CD4-positive, alpha-beta memory T cell (primary cell): ENCODE results near the gene C6orf120. TPM values are rescaled to one million over a fixed set of nuclear protein-coding genes. Genes with fewer than 3 reads are reported as not detected.
A peak's percentile ranks its signal among the peaks of the same experiment; 100 is the strongest.

Experiments used
- CTCF ChIA-PET: fragments of 350-600 bp; sonication (Branson Sonifier 250); formaldehyde crosslinking; loops from one replicate; lab custom pipeline; 2021; ENCODE audit warnings: inconsistent platforms; ENCODE audit not compliant: partially characterized antibody; lab: Charles Lee
- POLR2A ChIA-PET: fragments of 350-600 bp; sonication (Branson Sonifier 250); formaldehyde crosslinking; loops from one replicate; lab custom pipeline; 2021; ENCODE audit not compliant: partially characterized antibody; lab: Charles Lee
- DNase-seq, 5 donors: peaks; one replicate each; pipeline versions ENCODE4 v3.0.0 to v3.0.0-alpha.2; 2020 to 2022; ENCODE audit warnings: mixed read lengths in 1 of 5
- H3K27ac ChIP-seq: one replicate; pipeline ENCODE4 v1.7.0; 2013; ENCODE audit warnings: low read depth, low read length
- H3K27me3 ChIP-seq: 2 replicates; pipeline ENCODE4 v1.7.0; 2013; ENCODE audit warnings: mild to moderate bottlenecking, low read length, moderate library complexity; ENCODE audit not compliant: insufficient read depth
- H3K36me3 ChIP-seq: 2 replicates; pipeline ENCODE4 v1.7.0; 2013; ENCODE audit warnings: mild to moderate bottlenecking, low read length, moderate library complexity; ENCODE audit not compliant: insufficient read depth
- H3K4me1 ChIP-seq: 2 replicates; pipeline ENCODE4 v1.7.0; 2013; ENCODE audit warnings: mild to moderate bottlenecking, low read length, moderate library complexity; ENCODE audit not compliant: insufficient read depth
- H3K4me3 ChIP-seq, 2 donors: one replicate each; pipeline ENCODE4 v1.7.0; 2013; ENCODE audit warnings: low read length in 2 of 2, mild to moderate bottlenecking in 1 of 2
- H3K9me3 ChIP-seq, 2 donors: one replicate each; pipeline ENCODE4 v1.7.0; 2013; ENCODE audit warnings: low read length in 2 of 2, control low read depth in 1 of 2; ENCODE audit not compliant: control insufficient read depth in 1 of 2
- H3K27ac Mint-ChIP-seq, 7 donors: one replicate each; pipeline ENCODE4 v1.8.0; 2020 to 2021; ENCODE audit warnings: mixed read lengths in 7 of 7, mild to moderate bottlenecking in 6 of 7, inconsistent platforms in 3 of 7, moderate library complexity in 3 of 7
- H3K27me3 Mint-ChIP-seq, 2 donors: one replicate each; pipeline ENCODE4 v1.8.0; 2020 to 2021; ENCODE audit warnings: mixed read lengths in 2 of 2
- H3K36me3 Mint-ChIP-seq, 2 donors: one replicate each; pipeline ENCODE4 v1.8.0; 2020 to 2021; ENCODE audit warnings: mixed read lengths in 2 of 2, inconsistent platforms in 1 of 2, mild to moderate bottlenecking in 1 of 2
- H3K4me1 Mint-ChIP-seq, 4 donors: one replicate each; pipeline ENCODE4 v1.8.0; 2020 to 2021; ENCODE audit warnings: mixed read lengths in 4 of 4, mild to moderate bottlenecking in 1 of 4
- H3K4me3 Mint-ChIP-seq, 8 donors: one replicate each; pipeline ENCODE4 v1.8.0; 2020 to 2021; ENCODE audit warnings: mixed read lengths in 8 of 8, mild to moderate bottlenecking in 7 of 8, moderate library complexity in 6 of 8, inconsistent platforms in 3 of 8
- H3K9me3 Mint-ChIP-seq, 8 donors: one replicate each; pipeline ENCODE4 v1.8.0; 2020 to 2021; ENCODE audit warnings: mixed read lengths in 8 of 8, mild to moderate bottlenecking in 5 of 8, inconsistent platforms in 3 of 8, moderate library complexity in 1 of 8
- intact Hi-C: fragments of 100-400 bp; cut with micrococcal nuclease; formaldehyde crosslinking; loops from one replicate; pipeline ENCODE4 v1.15.1; 2023
- polyA plus RNA-seq, 2 donors: library from polyadenylated mRNA; unstranded; fragments of 300-500 nt; fragmentation: Illumina TruSeq; gene quantifications; one replicate each; pipeline ENCODE4 v1.2.3, GENCODE V29; 2021
- total RNA-seq, 2 experiments: library from RNA; stranded (reverse); gene quantifications; one replicate each; pipeline ENCODE4 v1.2.3, GENCODE V29; 2021

Gene C6orf120
- total and polyA plus RNA-seq, 4 experiments from 2014 or later: 8.3 to 35.9 (median 21.9) TPM

- intact Hi-C loops: no loop called here
- H3K27ac Mint-ChIP-seq: no peak overlapping the region
- H3K9me3 Mint-ChIP-seq: no peaks in the 10 kb centered on the region
- H3K36me3 ChIP-seq: no peaks in the 10 kb centered on the region
- H3K27ac ChIP-seq: no peak overlapping the region
- no peak for DNase-seq
- no peaks in the 10 kb centered on the region for H3K27me3 Mint-ChIP-seq
- H3K4me1 ChIP-seq: no peaks in the 10 kb centered on the region
- POLR2A ChIA-PET: no interaction called here
- CTCF ChIA-PET: no interaction called here
- H3K9me3 ChIP-seq: no peaks in the 10 kb centered on the region
- peaks cover 0 to 7% (median 2%) of the 10 kb centered on the region in 4 donors for H3K4me1 Mint-ChIP-seq
- H3K4me3 Mint-ChIP-seq: no peak overlapping the region
- H3K36me3 Mint-ChIP-seq: peaks cover 43 to 51% of the 10 kb centered on the region in 2 donors
- no peaks in the 10 kb centered on the region for H3K27me3 ChIP-seq
- H3K4me3 ChIP-seq: no peak overlapping the region
These were observed 34.2 kb upstream of the C6orf120 start for GRCh38 chr6:169667716-169668115.

- Mint-ChIP-seq H3K27ac (peak overlapping the region in 1 of 7 donors; percentile 5), H3K4me3 (no peak overlapping the region), H3K4me1 (peaks cover 0 to 7% (median 3%) of the 10 kb centered on the region in 4 donors), H3K27me3 (no peaks in the 10 kb centered on the region), H3K9me3 (no peaks in the 10 kb centered on the region), H3K36me3 (peaks cover 37 to 48% of the 10 kb centered on the region in 2 donors)
- intact Hi-C loops: no loop called here
- Histone ChIP-seq H3K27ac (no peak overlapping the region), H3K4me1 (no peaks in the 10 kb centered on the region), H3K4me3 (no peak overlapping the region), H3K36me3 (no peaks in the 10 kb centered on the region), H3K9me3 (no peaks in the 10 kb centered on the region), H3K27me3 (no peaks in the 10 kb centered on the region)
- ChIA-PET CTCF (no interaction called here), POLR2A (no interaction called here)
- DNase-seq: no peak
These were observed 33.6 kb upstream of the C6orf120 start for GRCh38 chr6:169668203-169668847.

- Histone ChIP-seq H3K4me1 (no peaks in the 10 kb centered on the region), H3K4me3 (no peak overlapping the region), H3K27me3 (no peaks in the 10 kb centered on the region), H3K36me3 (no peaks in the 10 kb centered on the region), H3K27ac (no peak overlapping the region), H3K9me3 (no peaks in the 10 kb centered on the region)
- peak overlapping the region in 1 of 7 donors; percentile 38 for H3K27ac Mint-ChIP-seq
- intact Hi-C loops: no loop called here
- CTCF ChIA-PET: no interaction called here
- H3K9me3 Mint-ChIP-seq: no peaks in the 10 kb centered on the region
- peaks cover 0 to 7% (median 3%) of the 10 kb centered on the region in 4 donors for H3K4me1 Mint-ChIP-seq
- no peaks in the 10 kb centered on the region for H3K27me3 Mint-ChIP-seq
- no peak overlapping the region for H3K4me3 Mint-ChIP-seq
- POLR2A ChIA-PET: no interaction called here
- peaks cover 31 to 42% of the 10 kb centered on the region in 2 donors for H3K36me3 Mint-ChIP-seq
- no peak for DNase-seq
These were observed 32.8 kb upstream of the C6orf120 start for GRCh38 chr6:169669147-169669546.

- Mint-ChIP-seq H3K4me1 (peaks cover 0 to 7% (median 3%) of the 10 kb centered on the region in 4 donors), H3K9me3 (peaks cover 0 to 2% (median 0%) of the 10 kb centered on the region in 8 donors), H3K4me3 (no peak overlapping the region), H3K36me3 (peaks cover 34 to 43% of the 10 kb centered on the region in 2 donors), H3K27ac (peak overlapping the region in 3 of 7 donors; percentile 14 to 49 (median 34)), H3K27me3 (no peaks in the 10 kb centered on the region)
- CTCF ChIA-PET: interaction anchor here (1.5 kb wide), 1 partner anchor 22 kb away, joined by 3 read pairs; no protein-coding TSS in a partner anchor
- H3K36me3 ChIP-seq: no peaks in the 10 kb centered on the region
- intact Hi-C loops: no loop called here
- H3K27me3 ChIP-seq: no peaks in the 10 kb centered on the region
- H3K4me1 ChIP-seq: no peaks in the 10 kb centered on the region
- H3K4me3 ChIP-seq: no peak overlapping the region
- no peak for DNase-seq
- no peaks in the 10 kb centered on the region for H3K9me3 ChIP-seq
- no peak overlapping the region for H3K27ac ChIP-seq
- POLR2A ChIA-PET: no interaction called here
These were observed 32.0 kb upstream of the C6orf120 start for GRCh38 chr6:169669889-169670288.

GRCh38 chr6:169671563-169671962 is 30.4 kb upstream of the C6orf120 start:
- Mint-ChIP-seq H3K4me1 (peaks cover 0 to 7% (median 3%) of the 10 kb centered on the region in 4 donors), H3K9me3 (peaks cover 0 to 2% (median 0%) of the 10 kb centered on the region in 8 donors), H3K4me3 (no peak overlapping the region), H3K27ac (peak overlapping the region in 2 of 7 donors; percentile 5 to 52), H3K36me3 (peaks cover 33% of the 10 kb centered on the region in 2 donors), H3K27me3 (no peaks in the 10 kb centered on the region)
- no peaks in the 10 kb centered on the region for H3K9me3 ChIP-seq
- H3K4me3 ChIP-seq: no peak overlapping the region
- no peak for DNase-seq
- intact Hi-C loops: no loop called here
- ChIA-PET POLR2A (no interaction called here), CTCF (no interaction called here)
- H3K27ac ChIP-seq: no peak overlapping the region
- no peaks in the 10 kb centered on the region for H3K4me1 ChIP-seq
- no peaks in the 10 kb centered on the region for H3K36me3 ChIP-seq
- no peaks in the 10 kb centered on the region for H3K27me3 ChIP-seq

- DNase-seq: no peak
- Histone ChIP-seq H3K27me3 (no peaks in the 10 kb centered on the region), H3K27ac (no peak overlapping the region), H3K36me3 (no peaks in the 10 kb centered on the region), H3K4me3 (no peak overlapping the region), H3K4me1 (no peaks in the 10 kb centered on the region), H3K9me3 (no peaks in the 10 kb centered on the region)
- Mint-ChIP-seq H3K36me3 (peaks cover 24 to 42% of the 10 kb centered on the region in 2 donors), H3K9me3 (peaks cover 0 to 2% (median 0%) of the 10 kb centered on the region in 8 donors), H3K4me3 (no peak overlapping the region), H3K27me3 (no peaks in the 10 kb centered on the region), H3K4me1 (peaks cover 0 to 2% (median under 1%) of the 10 kb centered on the region in 4 donors), H3K27ac (no peak overlapping the region)
- ChIA-PET CTCF (no interaction called here), POLR2A (no interaction called here)
- intact Hi-C loops: no loop called here
These were observed 26.9 kb upstream of the C6orf120 start for GRCh38 chr6:169675011-169675410.

- Histone ChIP-seq H3K9me3 (no peaks in the 10 kb centered on the region), H3K4me1 (no peaks in the 10 kb centered on the region), H3K4me3 (no peak overlapping the region), H3K27me3 (no peaks in the 10 kb centered on the region), H3K36me3 (no peaks in the 10 kb centered on the region), H3K27ac (no peak overlapping the region)
- H3K36me3 Mint-ChIP-seq: peaks cover 29 to 58% of the 10 kb centered on the region in 2 donors
- H3K9me3 Mint-ChIP-seq: peaks cover 0 to 7% (median under 1%) of the 10 kb centered on the region in 8 donors
- CTCF ChIA-PET: no interaction called here
- peaks cover 0 to 2% (median 0%) of the 10 kb centered on the region in 4 donors for H3K4me1 Mint-ChIP-seq
- DNase-seq: no peak
- POLR2A ChIA-PET: no interaction called here
- H3K4me3 Mint-ChIP-seq: no peak overlapping the region
- no peaks in the 10 kb centered on the region for H3K27me3 Mint-ChIP-seq
- peak overlapping the region in 1 of 7 donors; percentile 74 for H3K27ac Mint-ChIP-seq
- intact Hi-C loops: no loop called here
These were observed 24.8 kb upstream of the C6orf120 start for GRCh38 chr6:169677096-169677495.
